Lower leg skin (tissue), 3 donors: ENCODE data around the gene SYNGR2.

Experiments
- POLR2A ChIP-seq, 2 donors: fragments of 450-650 bp; IDR thresholded peaks; one replicate each; pipeline ENCODE4 v1.6.1; 2016 to 2017; ENCODE audit warnings: antibody characterized with exemption in 2 of 2, mild to moderate bottlenecking in 1 of 2, moderate library complexity in 1 of 2
- TF ChIP-seq, protein P1 (sequence below), 3 donors: fragments of 450-650 bp; IDR thresholded peaks; one replicate each; pipeline ENCODE4 v1.5.1; 2016; ENCODE audit warnings: antibody characterized with exemption in 3 of 3, mild to moderate bottlenecking in 3 of 3, moderate library complexity in 2 of 3

- TF ChIP-seq, protein P1, sequence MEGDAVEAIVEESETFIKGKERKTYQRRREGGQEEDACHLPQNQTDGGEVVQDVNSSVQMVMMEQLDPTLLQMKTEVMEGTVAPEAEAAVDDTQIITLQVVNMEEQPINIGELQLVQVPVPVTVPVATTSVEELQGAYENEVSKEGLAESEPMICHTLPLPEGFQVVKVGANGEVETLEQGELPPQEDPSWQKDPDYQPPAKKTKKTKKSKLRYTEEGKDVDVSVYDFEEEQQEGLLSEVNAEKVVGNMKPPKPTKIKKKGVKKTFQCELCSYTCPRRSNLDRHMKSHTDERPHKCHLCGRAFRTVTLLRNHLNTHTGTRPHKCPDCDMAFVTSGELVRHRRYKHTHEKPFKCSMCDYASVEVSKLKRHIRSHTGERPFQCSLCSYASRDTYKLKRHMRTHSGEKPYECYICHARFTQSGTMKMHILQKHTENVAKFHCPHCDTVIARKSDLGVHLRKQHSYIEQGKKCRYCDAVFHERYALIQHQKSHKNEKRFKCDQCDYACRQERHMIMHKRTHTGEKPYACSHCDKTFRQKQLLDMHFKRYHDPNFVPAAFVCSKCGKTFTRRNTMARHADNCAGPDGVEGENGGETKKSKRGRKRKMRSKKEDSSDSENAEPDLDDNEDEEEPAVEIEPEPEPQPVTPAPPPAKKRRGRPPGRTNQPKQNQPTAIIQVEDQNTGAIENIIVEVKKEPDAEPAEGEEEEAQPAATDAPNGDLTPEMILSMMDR (IDR thresholded peaks at IDR 0.05): no peak
- no peak for TF ChIP-seq POLR2A (IDR thresholded peaks at IDR 0.05)
Measured at GRCh38 chr17:78184351-78184750, 16.0 kb downstream of the SYNGR2 start.
